Nucleus accumbens (tissue), 56 donors: ENCODE data around the gene PYROXD2.

ENCODE experiments used
- DNase-seq, 56 donors: peaks; one replicate each; lab custom pipeline; 2025; lab: John Stamatoyannopoulos, UW

PYROXD2 gene

DNA sequence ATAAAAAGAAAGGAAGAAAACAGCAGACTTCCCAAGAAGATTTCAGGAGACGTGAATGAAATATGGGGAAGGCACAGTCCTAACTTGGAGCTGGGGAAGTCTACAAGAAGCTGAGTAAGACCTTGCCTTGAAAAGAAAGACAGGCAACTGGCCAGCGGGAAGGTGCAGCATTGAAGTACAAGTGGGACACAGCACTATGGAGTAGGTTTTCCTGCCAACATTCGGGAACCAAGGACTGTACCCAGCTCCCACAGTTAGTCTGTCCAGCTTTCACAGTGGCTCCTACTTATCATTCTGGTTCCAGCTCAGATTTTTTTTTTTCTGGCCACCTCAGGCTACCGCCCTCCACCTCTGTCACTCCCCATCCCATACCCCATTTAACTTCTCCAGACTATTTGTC lies 21.7 kb upstream of the PYROXD2 start:
- DNase-seq = peak in 16 of 56 donors; percentile 12 to 55 (median 24)

DNA sequence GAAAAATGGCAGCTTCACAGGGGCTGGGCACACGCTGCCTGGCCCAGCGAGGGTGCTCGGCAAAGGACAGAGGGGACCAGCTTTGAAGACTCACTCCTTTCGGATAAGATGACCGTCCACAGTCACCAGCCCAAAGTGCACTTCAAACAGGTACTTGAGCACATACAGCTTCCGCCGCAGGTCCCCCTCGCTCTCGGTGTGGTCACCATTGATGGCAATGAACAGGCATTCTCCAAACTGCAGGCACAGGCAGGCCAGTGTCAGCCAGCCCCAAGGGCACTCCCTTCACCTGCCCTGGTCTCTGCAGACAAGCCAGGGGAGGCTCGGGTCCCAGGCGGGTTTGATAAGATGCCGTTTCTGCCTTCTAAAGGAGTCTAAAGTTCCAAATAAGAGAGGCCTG lies 20.2 kb upstream of the PYROXD2 start:
- DNase-seq = no peak

DNA sequence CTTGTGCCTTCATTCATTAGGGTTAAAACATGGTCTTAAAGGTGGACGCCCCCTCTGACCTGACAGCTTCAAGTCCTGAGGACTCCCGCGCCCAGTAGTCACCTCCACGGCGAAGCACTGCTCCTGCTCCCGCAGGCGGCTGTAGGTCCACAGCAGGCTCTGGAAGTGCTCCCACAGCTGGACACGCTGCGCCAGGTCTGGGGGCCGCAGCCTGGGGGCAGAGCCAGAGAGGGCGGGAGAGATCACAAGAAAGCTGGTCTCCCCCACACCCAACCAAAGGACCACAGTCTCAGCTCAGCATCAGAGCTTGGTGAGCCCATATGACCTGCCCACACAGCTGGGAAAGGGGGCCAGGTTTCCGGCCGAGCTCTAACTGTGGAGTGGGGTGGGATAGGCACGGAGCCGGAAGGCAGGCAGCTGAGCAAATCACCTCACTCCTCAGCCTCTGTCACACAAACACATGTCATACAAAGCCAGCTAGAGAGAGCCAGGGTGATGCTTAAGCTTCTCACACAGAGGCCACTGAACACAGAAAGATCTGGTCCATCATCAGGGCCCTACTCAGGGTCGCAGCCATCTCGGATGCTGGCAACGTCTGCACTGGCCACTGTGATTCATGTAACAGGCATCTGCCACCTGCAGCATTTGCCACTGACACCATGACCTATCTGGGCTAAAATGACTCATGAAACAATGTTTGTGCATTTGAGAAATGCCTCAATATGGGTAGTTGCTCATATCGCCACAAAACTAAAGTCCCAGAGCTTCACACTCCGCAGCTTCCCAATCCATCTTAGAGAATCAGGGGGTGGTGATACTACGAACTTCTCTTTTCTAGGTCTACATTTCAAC lies 19.1 kb upstream of the PYROXD2 start:
- no peak for DNase-seq

DNA sequence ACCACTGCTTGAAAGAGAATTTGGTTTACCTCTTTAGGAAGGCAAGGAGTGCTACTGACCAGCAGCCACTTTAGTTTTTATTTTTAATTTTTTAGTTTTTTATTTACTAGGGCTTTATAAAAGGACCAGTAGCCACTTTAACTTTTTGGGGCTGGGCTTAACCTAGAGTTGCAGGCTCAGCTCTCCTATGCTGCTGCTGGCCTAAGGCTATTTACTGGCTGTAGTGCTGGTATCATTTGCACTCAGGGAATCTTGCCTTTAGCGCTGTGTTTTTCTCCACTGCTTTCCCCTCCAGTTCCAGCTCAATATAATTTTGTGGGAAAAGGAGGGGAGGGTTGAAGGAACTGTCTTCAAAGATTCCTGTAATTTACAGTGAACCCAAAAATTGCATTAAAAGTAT lies 18.4 kb upstream of the PYROXD2 start:
- no peak for DNase-seq

DNA sequence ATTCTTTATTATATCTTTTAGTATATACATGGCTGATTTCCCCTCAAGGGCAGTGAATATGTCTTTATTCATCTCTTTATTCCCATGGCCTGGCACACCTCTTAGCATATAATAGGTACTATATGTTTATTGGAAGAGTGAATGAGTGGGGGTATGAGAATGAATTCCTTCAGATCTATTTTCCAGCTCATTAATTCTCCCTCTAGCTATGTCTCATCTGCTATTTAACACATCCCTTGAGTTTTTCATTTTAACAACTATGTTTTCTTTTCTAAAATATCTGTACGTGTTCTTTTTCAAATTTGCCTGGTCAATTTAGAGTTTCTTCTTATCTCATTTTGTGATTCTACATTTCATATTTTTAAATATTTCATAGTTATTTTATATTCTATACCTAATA lies 17.3 kb upstream of the PYROXD2 start:
- no peak for DNase-seq

DNA sequence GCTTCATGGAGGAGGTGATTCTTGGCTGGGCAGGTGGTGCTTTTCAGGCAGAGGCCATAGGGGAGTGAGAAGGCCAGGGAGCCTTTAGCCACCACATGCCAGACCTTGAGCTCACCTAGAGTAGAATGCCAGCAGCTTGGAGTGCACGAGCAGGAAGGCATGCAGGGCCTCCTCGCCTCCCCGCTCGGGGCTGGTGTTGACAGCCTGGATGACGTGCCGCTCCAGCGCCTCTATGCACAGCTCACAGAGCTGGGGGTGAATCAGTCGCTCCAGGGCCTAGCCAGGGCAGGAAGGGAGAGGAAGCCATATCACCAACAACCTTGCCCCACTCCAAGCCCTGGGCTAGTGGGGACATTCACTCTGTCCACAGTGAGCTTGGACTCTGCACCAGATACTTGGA lies 16.0 kb upstream of the PYROXD2 start:
- DNase-seq = no peak

DNA sequence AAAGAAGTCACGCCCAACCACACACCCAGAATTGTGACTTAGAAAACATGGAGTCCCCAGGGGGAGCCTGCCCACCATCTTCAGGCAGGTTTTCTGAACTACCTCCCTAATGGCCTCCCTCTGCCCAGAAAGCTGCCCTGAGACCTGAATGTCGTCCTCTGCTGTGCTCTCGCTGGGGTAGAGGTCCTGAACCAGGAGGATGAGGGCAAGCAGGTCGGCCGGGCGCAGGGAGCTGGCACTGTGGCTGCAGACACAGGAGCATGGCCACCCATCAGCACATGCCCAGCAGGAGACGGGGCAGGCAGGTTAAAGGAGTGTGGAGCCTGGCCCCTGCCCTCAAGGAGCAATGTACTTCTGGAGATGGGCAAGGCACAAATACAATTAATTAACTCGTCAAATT lies 15.4 kb upstream of the PYROXD2 start:
- no peak for DNase-seq

DNA sequence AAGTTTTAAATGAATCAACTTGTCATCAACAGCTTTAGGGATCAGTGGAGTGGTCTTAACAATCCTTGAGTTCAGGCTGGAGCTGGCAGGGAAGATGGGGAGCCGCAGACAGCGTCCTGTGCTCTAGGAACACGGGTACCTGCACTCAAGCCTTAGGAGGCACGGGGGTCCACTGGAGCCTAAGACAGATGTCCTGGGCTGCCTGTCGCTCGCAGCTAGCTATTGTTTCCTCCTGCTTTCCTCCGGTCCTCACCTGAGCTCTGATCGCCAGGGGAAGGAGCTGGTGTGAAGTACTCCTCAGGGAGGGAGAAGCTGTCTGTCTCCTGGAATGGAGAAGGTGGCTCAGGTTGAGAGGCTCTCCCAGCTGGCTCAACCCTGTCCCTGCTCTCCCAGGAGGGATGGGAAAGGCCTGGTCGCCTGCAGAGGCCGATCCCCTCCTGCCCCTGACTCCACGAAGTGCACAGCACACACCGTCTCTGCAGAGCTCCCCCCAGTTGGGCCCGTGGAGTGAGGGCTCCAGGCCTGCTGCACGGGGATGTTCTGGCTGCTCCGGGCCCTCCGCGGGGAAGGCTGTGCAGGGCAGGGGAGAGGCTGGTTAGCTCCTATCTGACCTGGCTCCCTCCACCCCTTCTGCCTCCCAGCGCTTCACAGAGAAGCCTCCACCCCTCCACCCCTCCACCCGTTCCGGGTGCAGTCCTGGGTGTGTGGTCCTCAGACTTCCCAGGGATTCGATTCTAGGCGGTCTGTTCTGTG lies 14.5 kb upstream of the PYROXD2 start:
- no peak for DNase-seq

DNA sequence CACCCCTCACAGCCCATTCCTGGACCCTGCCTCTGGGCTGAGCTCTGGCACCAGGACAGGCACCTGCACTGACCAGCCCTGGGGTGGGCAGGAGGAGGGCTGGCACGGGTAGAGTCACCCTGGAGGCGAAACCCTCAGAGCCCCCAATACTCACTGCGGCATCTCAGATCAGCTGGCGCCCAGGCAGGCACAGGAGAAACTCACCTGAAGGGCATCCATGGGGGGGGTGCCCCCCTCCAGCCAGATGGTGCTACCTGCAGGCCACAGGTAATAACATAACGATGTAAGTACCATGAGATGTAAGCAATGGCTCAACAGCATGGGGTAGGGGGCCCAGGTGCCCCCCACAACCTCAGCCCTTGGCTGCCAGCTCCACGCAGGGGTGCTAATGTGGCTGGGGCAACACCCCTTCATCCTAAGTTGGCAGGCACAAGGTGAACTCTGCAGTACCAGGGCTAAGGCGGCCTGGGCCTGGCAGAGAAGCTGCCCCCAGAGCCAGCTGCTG lies 12.1 kb upstream of the PYROXD2 start:
- DNase-seq = no peak

DNA sequence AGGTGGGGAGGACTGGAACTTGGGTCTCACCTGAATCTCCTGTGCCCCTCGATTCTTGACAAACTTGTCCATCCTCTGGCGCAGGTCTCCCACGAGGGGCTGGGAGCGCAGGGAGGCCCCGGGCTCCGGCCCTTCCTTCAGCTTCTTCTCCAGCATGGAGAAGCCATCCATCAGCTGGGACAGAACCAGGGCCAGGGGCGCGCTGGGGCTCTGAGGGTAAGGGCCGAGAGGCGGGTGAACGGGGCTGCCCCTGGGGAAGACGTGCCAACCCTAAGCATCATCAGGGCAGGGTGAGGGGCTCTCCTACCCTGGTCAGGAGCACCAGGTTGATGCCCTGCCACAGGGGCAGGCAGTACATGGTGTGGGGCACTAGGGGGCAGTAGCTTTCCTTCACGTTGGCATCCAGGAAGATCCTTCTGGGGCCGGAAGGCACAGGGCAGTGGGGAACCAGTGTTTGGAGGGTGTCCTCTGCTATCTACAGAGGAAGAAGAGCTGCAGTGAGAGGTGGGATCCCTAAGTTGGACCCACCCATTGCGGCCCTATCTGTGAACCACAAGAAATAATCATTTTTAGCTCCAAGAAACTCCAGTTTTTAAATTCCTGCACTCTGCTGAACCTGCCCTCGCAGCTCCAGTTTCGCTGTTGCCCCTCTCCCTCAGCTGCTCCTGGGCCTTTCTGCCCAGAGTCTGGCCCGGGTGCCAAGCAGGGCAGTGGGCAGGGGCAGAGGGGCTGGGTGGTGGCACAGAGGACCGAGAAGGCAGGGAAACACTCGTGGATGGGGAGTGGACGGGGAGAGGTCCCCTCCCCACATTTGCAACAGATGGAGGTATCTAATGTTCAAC lies 10.8 kb upstream of the PYROXD2 start:
- peak in 6 of 56 donors; percentile 1 to 23 (median 18) for DNase-seq

DNA sequence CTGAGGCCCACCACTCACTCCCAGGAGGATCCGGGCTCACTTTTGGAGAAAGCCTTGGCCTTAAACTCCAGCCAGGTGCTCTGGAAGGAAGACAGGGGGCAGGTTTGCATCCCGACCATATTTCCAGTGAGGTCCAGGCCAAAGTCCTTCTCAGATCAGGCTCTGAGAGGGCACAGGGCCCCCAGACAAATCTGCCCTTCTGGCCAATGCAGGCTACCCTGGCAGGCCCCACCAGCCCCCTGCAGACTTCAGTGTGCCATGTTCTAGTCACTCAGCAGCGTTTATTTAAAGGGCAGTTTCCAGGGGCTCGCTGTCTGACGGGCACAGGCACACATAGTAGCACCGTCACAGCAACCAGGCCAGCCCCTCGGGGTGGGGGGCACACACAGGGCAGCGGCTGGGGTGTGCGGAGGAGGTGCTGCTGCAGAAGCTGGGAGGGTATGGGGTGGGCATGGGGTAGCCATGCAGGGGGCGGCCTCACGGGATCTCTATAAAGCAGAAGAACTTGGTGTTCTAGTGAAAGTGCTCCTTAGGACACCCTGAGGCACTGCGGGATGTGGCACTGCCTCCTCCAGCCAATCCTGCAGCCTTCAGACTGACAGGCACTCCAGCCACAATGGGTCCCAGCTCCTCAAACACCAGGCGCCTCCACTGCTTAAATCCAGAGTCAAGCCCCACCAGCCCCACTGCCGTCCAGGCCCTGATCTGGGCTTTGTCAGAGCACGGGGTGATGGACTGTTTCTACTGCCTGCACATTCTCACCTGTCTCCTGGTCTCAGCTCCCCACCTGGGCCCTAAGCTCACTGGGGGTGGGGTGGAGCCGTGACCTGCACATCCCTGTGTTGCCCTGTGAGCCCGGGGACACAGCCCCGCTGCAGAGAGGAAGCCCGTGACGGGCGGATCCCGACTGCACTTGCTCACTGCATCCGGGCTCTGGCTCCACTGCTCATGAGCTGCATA lies 9.6 kb upstream of the PYROXD2 start:
- DNase-seq = no peak

DNA sequence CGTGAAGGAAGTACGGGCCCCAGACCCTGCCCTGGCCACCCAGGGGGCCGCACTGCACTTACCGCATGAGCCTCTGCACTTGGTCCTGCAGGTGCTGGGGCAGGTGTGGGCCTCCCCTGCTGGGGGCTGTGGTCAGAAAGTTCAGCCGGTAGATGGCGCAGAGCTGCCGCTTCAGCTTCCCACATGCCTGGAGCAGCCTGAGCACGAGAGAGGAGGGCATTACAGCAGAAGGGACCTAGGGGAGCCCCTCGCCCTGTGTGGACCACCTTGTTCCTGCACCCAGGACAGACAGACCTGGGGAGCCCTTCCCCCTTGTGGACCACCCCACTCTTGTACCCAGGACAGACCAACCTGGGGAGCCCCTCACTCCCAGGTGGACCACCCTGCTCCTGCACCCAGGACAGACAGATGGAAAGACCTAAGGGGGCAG lies 8.7 kb upstream of the PYROXD2 start:
- no peak for DNase-seq

DNA sequence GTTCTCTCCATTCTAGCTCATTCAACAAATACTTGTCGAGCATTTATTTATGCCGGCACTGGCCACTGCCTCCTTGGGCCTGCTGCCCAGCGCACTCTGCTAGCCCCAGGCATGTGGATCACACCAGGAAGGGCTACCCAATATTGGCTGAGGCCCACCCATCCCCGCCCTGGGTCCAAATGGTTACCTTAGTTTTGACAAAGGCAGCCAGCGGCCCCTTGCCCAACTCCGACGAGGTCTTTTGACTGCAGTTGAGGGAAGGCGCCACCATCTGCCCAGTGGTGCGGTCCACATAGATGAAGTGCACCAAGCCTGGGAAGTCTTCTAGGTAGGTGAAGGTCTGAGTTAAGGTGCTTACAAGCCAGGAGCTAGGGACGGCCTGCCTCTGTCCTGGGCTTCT lies 7.2 kb upstream of the PYROXD2 start:
- DNase-seq = no peak

DNA sequence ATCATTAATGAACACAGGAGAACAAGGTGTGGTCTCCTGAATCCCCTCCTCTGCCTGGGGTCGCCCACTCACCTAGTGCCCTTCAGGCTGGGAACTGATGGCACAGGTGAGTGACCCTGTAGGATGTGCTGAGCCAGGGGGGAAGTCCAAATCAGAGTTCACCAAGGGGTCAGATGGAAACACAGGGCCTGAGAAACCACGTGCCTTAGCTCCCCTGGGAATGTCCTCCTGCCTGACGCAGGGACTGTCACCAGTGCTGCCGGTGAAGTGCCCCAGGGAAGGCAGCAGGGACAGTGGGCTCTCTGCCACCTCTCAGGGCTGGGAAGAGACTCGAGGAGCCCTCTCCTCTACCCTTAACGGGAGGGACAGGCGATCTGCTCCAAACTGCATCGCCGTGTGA lies 5.8 kb upstream of the PYROXD2 start:
- no peak for DNase-seq

DNA sequence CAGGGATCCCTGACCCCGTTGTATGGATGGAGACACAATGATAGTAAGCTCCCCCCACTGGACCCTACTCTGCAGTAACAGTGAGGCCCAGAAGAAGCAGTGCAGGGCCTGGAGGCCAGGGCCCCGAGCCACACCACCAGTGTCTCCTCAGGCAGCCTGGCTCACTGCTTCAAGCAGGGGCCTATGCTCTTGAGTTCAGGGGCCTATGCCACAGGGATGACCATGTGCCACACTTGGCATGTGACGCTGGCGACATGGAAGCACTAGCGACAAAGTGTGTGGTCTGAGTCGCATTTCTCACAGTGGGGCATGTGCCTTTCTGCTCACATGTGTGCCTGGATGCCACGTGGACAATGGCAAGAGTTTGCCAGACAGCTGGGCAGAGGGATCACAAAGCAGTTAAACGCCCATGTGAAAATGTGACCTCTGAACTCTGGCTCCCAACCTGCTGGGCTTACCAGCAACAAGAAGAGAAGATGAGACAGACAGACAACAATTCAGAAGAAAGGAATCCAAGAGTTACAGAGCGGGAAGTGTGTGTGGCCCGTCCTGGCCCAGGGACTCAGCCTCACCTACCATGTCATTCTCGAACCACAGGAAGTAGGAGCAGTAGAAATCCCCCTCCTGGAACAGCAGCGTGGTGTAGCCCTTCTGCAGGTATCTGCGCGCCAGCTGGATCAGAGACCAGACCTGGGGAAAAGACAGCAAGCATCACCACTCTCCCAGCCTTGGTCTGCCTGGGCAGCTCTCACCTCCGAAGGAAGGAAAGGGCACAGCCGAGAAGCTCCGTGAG lies 4.7 kb upstream of the PYROXD2 start:
- DNase-seq = no peak

DNA sequence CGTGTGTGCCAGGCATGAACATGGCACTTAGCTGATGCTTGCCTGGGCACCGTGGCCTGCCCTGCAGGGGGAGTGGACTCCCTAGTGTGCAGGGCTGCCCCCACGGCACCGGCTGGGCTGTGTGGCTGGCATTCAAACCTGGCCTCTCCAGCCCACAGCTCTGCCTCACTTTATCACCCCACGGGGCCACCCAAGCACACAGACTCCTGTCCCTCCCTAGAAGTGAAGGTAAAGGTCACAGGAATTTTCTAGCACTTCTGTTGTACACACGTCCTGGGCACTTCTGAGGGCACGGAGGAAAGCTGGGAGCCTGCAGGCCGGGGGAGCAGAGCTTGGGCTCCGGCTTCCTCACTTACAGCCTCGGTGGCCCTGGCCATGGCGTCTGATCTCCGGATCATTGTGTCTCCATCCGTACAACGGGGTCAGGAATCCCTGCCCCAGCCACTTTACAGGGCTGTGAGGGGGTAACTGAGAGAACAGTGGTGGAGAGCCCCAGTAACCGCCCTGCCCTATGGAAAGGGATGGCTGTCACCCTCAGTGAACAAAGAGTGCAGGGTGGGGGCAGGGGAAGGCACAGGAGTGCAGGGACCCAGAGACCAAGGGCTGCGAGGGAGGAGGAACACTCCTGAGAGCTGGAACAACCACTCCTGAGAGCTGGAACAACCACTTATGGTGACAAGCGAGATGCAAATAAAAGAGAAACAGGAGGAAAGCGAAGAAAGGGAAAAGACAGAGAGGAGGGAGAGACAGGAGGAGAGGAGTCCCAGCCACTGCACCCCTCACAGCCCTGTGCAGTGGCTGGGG lies 3.9 kb upstream of the PYROXD2 start:
- DNase-seq = no peak

DNA sequence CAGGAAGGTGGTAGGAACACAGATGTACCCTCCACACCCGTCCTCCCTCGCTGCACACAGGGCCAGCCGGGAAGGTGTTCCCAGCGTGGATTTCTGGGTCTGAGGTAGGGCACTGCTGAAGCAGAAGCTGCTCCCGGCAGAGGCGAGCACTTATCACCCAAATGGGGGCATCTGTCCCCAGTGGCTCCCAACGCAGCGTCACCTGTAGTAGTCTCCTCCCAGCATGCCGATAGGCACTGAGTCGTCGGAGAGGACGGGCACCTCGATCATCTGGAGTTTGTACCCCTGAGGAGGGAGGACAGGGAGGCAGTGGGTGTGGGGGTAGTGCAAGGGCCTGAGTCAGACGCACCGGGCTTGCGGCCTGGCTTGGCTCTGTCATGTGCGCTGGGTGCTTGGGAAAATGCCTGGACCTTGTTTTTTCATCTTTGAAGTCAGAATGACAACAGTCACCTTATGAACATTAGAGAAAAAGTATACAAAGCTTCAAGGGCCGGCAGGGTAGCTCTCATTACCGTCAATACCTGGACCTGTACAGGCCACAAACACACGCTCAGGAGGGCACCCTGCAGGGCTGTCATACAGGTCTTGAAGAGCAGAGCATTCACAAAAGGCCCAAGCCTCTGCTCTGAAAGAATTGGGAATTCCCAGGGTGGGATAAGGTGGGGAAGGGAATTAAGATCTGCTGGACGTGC lies 3.1 kb upstream of the PYROXD2 start:
- no peak for DNase-seq
